HG02798 (cell line): Measurements from ENCODE around the gene GRHPR.
"Not testable (repeated sequence)": the region's sequence is repeated elsewhere in the genome, so short reads cannot be mapped to it uniquely, and the experiment has no call there.

Source experiments
- ATAC-seq: cut with Tn5 transposase; IDR thresholded peaks from one replicate; pipeline ENCODE4 v1.9.1; 2021; ENCODE audit warnings: mild to moderate bottlenecking; ENCODE audit not compliant: unreplicated experiment, poor library complexity

Gene GRHPR

DNA sequence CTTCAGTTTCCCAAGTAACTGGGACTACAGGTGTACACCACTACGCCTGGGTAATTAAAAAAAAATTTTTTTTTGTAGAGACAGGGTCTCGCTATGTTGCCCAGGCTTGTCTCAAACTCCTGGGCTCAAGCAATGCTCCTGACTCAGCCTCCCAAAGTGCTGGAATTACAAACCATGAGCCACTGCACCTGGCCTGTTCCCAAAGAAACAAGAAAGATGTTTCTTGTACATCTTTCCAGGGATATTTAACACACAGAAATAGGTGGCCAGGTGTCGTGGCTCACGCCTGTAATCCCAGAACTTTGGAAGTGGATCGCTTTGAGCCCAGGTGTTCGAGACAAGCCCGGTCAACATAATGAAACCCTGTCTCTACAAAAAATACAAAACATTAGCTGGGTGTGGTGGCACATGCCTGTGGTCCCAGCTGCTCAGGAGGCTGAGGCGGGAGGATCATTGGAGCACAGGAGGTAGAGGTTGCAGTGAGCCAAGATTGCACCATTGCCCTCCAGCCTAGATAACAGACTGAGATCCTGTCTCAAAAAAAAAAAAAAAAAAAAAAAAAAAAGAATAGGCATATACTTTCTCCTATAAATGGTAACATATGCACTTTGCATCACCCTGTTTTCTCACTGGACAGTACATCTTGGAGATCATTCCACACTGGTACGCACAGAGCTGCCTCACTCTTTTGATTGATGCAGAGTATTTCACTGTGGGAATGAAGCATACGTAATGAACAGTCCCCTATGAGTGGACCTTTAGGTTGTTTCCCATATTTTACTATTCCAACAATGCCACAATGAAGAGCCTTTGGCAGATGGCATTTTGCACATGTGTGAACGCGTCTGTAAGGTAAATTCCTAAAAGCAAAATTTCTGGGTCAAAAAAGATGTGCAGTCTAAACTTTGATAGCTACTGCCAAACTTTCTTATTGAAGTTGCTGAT lies 2.0 kb upstream of the GRHPR start:
- ATAC-seq, result no peak

DNA sequence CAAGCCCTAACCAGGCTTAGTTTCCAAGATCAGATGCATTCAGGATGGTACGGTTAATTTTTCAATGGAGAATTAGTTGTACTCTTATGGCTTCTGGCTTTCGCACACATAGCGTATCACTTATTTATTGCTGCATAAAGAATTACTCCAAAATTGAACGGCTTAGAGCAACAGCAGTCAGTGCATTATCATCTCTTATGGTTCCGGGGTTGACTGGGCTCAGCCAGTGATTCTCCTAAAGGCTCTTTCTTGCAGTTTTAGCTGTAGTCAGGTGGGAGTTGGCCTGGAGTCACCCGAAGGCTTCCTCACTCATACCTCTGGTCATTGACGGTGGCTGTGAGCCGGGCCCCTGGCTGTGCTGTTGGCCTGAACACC lies 595 bp upstream of the GRHPR start:
- ATAC-seq, result no peak

DNA sequence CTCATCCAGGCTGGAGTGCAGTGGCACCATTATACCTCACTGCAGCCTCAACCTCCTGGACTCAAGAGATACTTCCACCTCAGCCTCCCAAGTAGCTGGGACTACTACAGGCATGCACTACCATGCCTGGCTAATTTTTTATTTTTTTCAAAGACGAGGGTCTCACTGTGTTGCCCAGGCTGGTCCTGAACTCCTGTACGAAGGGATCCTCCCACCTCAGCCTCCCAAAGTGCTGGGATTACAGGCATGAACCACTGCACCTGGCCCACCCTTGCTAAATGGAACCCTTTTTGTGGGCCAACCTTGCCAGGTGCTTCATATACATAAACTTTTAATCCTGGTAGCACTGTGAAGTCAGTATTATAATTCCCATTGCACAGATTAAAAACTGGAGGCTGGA lies 1.0 kb downstream of the GRHPR start:
- ATAC-seq, result no peak

DNA sequence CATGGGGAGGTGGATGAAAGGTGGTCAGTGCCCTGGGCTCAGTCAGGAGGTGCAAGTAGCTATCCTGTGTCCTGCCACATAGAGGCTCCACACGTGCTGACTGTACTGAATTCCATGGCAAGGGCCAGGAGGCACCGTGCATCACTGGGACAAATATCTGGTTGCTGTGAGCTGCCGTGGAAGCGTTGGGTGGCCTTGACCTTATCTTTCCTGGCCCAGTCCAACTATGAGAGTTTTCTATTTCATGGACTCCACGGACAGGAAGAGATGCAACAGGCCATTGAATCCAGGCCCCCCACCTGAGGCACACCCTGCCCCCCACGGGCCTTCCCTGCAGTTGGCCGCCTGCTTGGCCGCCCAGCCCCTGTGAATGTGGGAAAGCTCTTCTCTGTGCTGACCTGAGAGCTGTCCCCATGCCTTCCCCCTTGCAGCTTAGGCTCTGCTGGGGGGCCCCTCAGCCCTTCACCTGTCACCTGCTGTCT lies 1.7 kb downstream of the GRHPR start:
- ATAC-seq, result no peak

DNA sequence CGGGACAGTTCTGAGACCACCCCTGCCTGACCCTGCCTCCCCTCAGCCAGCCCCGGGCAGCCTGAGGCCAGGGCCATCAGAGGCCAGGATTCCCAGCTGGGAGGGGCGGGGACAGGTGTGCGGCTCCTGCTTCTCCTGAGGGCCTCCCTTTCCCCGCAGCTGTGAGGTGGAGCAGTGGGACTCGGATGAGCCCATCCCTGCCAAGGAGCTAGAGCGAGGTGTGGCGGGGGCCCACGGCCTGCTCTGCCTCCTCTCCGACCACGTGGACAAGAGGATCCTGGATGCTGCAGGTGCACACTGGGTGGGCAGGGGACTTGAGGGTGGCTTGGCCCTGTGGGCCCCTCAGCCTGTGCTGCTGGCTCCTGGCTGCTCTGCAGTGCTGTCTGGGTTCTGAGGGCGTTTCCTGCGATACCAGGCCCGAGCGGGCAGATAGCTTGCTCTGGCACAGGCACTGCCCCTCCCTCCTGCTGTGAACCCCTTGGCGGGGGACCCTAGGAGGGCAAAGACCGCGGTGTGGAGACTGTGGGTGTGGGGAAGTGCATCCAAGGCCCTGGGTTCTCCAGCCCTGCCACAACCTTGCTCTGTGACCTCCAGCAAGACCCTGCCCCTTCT lies 2.3 kb downstream of the GRHPR start:
- ATAC-seq, result no peak

DNA sequence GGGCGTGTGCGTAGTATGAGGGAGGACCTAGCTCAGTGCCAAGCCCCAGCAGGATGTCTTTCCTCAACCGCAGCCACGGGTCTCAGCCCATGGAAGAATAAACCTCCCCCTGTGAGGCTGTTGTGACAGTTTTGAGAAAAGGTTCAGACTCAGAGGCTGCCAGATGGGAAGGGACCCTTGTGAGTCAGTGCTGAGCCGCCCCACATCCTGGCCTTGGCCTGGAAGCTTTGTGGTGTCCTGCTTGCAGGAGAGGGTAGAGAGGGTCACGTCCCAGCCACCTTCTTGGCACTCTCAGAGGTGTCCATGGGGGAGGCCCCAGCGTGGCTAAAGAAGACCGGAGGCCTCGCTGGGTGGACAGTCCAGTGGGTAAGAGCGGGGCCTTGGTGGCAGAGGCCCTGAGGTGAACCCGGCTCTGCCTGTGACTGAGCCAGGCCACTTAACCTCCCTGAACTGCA lies 2.8 kb downstream of the GRHPR start:
- ATAC-seq, result no peak

DNA sequence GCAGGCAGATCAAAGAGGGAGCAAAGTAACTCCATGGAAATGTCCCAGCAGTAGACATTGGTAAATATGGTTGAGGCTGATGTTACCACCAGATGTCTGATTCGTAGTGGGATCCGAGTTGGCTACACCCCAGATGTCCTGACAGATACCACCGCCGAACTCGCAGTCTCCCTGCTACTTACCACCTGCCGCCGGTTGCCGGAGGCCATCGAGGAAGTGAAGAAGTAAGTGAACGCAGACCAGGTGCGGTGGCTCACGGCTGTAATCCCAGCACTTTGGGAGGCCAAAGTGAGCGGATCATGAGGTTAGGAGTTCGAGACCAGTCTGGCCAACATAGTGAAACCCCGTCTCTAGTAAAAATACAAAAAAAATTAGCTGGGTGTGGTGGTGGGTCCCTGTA lies 3.9 kb downstream of the GRHPR start:
- ATAC-seq, result not testable (repeated sequence)

DNA sequence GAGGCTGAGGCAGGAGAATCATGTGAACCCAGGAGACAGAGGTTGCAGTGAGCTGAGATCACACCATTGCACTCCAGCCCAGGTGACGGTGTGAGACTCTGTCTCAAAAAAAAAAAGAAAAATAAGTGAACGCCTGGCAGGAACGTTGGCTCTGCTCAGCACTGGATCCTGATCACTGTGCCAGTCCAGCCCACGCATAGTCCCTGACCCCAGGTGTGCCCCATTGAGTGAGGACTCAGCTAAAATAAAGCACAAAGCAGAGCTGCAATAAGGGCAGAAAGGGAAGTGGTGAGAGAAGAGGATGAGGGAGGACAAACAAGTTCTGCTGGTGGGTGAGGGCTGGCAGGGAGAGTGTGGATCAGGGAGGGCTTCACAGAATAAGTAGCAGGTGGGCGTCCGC lies 4.3 kb downstream of the GRHPR start:
- ATAC-seq, result no peak

DNA sequence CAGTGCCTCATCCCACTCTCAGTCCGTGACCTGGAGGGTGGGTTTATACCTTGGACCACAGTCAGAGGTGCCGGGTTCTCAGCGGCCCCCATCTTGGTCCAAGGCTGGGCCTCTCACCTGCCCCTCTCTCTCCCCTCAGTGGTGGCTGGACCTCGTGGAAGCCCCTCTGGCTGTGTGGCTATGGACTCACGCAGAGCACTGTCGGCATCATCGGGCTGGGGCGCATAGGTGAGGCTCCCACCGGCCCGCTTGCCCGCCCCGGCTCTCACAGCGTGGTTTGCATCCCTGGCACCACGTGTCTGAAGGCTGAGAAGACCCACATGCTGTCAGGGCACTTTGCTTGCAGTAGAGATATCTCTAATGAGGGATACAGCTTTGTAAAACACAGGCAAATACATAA lies 5.8 kb downstream of the GRHPR start:
- no peak for ATAC-seq

DNA sequence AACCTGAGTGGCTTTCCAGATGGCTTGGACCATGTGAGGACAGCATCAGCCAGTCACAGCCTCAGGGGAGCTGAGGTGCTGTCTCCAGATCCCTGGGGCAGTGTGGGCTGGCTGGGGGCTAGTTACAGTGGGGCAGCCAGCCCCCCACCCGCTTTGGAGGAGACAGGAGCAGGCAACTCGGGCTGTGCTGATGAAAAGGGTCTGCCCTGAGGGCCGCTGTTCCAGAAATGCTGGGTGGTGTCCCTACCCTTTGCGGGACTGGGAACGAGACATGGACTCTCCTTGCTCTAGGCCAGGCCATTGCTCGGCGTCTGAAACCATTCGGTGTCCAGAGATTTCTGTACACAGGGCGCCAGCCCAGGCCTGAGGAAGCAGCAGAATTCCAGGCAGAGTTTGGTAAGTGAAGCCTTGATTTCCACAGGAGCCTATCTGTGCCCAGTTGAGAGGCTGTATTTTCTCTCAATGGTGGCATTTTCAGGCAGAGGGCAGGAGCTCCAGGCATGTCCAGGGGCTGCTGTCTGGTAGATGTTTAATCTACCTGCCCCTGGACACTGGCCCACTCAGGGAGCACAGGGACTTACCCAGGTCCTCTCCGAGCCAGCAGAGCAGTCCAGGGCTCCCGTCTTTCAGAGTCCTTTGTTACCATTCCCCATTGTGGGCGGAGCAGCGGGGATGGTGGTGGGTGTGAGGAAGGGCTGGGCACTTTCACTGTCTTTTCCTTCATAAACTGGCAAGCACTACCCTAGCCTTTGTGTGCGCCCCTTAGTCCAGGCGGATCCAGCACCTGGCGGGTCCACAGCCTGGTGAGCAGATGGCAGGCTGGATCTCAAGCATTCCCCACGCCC lies 7.2 kb downstream of the GRHPR start:
- no peak for ATAC-seq

DNA sequence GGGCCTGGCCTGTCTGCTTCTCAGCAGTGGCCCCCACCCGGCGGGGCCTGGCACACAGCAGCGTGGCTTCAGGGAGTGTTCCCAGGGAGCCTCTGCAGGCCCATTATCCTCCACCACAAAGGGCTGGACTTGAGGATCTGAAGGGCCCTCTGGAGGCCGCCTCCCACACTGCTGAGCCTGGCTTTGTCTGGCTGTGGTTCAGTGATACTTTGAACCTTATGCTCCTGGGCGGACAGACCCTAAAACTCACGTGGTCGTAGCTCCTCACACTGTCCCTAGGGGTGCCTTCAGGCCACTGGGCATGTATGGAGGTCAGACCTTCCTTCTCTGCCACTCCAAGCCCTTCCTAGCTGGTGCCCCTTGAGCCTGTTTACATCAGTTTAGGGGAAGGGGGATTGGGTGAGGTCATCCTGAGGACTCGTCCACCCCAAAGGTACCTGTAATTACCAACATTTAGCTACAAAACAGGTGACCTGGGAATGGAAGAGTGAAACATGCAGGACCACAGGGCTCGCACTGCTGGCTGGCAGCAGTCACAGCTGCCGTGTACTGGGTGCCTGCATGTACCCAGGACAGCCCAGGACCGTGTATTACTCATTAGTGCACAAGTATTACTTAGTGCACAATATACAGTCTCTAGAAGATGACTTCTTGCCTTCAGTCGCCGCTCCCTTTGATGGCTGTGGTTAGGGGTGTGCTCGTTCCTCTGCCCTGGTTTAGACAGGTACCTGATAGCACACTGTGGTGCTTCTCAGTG lies 8.5 kb downstream of the GRHPR start:
- no peak for ATAC-seq

DNA sequence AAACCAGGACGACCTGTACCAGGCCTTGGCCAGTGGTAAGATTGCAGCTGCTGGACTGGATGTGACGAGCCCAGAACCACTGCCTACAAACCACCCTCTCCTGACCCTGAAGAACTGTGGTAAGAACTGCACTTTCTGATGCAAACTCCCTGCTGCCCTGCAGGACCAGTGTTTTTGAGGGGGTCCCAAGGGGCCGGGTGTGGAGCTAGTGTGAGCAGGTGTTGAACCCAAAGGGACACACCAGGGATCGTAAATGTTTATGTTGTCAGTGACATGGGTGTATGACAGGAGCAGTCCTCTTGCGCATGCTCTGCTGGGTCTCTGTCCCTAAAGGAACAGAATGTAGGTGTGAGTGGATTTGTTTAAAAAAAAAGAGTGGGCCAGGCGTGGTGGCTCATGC lies 9.5 kb downstream of the GRHPR start:
- no peak for ATAC-seq

DNA sequence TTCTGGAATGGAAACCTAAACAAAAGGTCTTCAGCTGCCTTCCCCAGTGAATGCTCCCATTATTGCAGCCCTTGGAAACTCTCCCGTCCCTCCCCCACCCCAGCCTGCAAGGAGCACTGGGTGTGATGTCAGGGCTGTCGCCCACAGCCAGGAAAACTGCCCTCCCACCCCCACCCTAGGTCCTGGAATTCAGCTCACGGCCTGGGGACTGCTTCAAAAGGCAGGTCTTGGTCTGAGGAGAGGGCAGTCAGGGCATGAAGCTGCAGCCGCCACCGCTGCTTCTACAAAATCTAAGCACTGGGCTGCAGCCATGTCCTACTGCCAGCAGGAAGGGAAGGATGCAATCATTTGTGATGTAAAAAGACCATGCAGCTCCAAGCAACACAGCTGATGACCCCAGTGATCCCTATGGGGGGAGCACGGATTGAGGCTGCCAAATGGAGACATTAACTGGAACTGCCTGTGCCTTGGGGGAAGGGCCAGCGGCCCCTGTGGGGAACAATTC lies 11.4 kb downstream of the GRHPR start:
- no peak for ATAC-seq

DNA sequence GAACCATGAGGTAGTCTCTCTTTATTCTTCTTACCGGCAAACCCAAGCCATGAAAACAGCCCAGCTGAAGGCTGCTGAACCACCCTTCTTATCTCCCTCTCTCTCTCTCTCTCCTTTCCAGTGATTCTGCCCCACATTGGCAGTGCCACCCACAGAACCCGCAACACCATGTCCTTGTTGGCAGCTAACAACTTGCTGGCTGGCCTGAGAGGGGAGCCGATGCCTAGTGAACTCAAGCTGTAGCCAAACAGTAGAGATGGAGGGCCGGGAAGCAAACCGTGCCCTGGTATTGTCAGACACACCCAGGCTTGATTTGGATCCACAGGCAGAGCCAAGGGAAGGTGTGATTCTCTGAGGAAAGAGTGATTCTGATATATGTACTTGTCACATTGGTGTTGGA lies 14.0 kb downstream of the GRHPR start:
- no peak for ATAC-seq

DNA sequence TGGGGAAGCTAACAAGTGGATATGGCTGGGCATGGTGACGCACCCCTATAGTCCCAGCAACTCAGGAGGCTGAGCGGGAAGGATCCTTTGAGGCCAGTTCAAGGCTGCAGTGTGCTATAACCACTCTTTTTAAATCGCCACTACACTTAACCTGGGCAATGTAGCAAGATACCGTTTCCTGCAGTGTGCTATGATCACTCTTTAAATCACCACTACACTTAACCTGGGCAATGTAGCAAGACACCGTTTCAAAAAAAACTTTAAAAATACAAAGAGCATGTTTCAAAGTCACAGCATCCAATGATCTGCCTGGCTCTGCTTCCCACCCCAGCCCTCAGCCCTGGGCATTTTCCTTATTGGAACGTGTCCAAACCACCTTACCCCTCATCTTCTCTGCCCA lies 14.5 kb downstream of the GRHPR start:
- ATAC-seq, result no peak

DNA sequence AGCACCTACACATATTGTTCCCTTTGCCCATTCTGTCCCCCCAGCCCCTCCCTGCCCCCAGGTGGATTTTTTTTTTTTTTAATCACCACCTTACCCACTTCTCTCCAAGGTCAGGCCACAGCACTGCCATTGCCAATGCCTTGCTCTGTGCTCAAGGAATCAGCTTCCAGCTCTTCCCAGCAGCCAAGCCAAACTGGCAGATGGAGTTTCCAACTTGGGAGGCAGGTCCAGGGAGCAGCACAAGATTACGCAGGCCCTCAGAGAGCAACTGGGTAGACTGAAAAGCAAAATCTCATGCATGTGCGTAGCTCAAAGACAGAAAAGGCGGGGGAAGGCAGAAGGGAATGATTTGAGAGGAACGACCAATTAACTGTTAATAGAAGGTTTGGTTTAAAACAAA lies 15.1 kb downstream of the GRHPR start:
- ATAC-seq, result no peak

DNA sequence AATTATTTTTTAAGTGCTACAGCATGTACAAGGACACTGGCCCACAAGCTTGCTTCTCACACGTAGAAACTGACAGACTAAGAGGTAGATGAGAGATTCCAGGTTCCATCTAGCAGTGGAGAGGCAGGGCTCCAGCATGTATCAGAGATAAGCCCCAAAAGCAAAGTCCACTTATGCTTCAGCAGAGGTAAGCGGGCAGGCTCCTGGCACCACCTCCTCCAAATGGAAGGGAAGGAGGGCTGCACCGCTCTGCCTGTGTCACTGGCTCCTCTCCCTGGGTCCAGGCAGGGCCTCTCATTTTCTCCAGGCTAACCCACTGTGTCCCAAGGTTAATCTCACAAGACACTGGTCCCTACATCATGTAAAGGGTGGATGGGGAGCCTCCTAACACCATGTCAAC lies 15.9 kb downstream of the GRHPR start:
- no peak for ATAC-seq

DNA sequence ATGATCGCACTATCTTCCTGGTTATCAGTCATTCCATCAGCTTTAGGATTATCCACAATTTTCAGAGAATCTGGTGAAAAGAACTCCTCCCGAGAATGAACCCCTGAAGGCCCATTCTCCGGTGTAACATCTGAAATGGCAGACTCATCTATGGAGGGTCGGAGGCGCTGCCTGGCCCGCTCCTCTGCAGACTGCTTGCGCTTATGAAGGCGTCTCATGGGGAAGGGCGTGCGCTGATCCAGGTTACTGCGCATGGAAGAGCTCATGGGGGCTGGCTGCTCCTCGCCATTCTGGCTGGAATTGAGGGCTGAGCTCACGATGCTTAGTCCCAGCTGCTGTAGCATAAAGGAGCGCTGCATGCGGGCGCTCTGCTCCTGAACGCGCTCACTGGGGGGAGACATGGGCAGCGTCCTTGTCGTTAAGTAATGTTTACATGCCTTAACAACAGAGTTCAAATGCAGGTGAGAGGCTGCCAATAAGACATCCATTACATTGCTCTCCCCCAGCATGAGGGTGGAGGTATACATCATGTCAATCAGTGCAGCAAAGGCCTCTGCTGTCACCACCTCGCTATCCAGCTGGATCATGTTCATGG lies 19.4 kb downstream of the GRHPR start:
- ATAC-seq, result no peak

DNA sequence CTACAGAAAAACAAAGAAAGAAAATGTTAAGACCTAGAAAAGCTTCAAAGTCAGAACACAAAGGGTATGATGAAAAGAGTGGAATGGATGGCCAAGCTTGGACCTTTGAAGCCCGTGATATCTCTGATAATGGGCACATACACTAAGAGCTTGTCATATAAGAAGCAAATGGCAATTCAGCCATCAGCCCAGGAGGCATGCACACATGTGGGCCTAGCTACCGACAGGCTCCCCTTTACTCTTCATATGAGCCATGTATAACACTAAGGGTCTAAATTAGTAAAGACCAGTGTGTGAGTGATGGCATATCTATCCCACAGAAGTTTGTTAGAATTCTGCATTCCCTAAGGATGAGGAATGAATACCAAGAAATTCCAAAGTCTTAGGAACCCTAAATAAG lies 20.1 kb downstream of the GRHPR start:
- no peak for ATAC-seq

DNA sequence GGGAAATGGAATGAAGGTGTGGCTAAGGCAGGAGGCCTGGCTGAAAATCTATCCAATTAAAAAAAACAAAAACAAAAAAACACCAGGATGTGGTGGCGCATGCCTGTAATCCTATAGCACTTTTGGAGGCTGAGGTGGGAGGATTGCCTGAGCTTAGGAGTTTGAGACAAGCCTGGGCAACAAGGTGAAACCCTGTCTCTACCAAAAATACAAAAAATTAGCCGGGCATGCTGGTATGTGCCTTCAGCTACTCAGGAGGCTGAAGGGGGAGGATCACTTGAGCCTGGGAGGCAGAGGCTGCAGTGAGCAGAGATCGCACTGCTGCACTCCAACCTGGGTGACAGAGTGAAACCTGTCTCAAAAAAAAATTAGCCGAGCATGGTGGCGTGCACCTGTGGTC lies 21.1 kb downstream of the GRHPR start:
- ATAC-seq, result no peak
